T-cell (primary cell): Measurements from ENCODE around the gene IMPDH2. TPM values are rescaled to one million over a fixed set of nuclear protein-coding genes. Genes with fewer than 3 reads are reported as not detected.

Source experiments
- ATAC-seq, 4 experiments: fragments of 200-7000 bp in 3 of 4; fragments of 150-1000 bp in 1 of 4; cut with Tn5 transposase; replicated peaks in 1 of 4; 1 replicate in 3 of 4; 2 replicates in 1 of 4; pipeline ENCODE4 v1.10.0; 2021; ENCODE audit warnings: moderate library complexity in 3 of 4, mild to moderate bottlenecking in 2 of 4, moderate number of reproducible peaks in 1 of 4
- CTCF ChIA-PET, 2 donors: fragments of 300-600 bp; sonication (Branson Sonifier 250); formaldehyde crosslinking; loops; one replicate each; lab custom pipeline; 2022; ENCODE audit warnings: antibody characterized with exemption in 2 of 2; lab: Charles Lee
- POLR2A ChIA-PET, 2 donors: fragments of 300-600 bp; sonication (Branson Sonifier 250); formaldehyde crosslinking; loops; one replicate each; lab custom pipeline; 2022; ENCODE audit warnings: antibody characterized with exemption in 2 of 2; lab: Charles Lee
- DNase-seq, 35 experiments: peaks; one replicate each; pipeline versions ENCODE4 v3.0.0 to v3.0.0-alpha.2; 2013 to 2023
- H3K27ac ChIP-seq: one replicate; pipeline ENCODE4 v1.5.1; 2013; ENCODE audit warnings: low read length
- H3K27me3 ChIP-seq, 2 experiments: replicated peaks in 1 of 2; 1 replicate in 1 of 2; 2 replicates in 1 of 2; pipeline versions ENCODE4 v1.6.1 to v1.7.0; 2013; ENCODE audit warnings: low read length in 1 of 2, mixed read lengths in 1 of 2; ENCODE audit not compliant: control insufficient read depth in 2 of 2, insufficient read depth in 2 of 2; ENCODE audit errors: extremely low read depth in 1 of 2
- H3K36me3 ChIP-seq, 2 donors: 1 replicate in 1 of 2; 2 replicates in 1 of 2; pipeline versions ENCODE4 v1.6.1 to v1.7.0; 2013; ENCODE audit warnings: low read length in 1 of 2; ENCODE audit not compliant: control insufficient read depth in 2 of 2, insufficient read depth in 1 of 2; ENCODE audit errors: extremely low read depth in 1 of 2
- H3K4me1 ChIP-seq, 2 experiments: 1 replicate in 1 of 2; 2 replicates in 1 of 2; pipeline versions ENCODE4 v1.6.1 to v1.7.0; 2013; ENCODE audit warnings: low read length in 2 of 2, mixed read lengths in 1 of 2; ENCODE audit not compliant: insufficient read depth in 2 of 2, control insufficient read depth in 1 of 2; ENCODE audit errors: extremely low read depth in 1 of 2
- H3K4me3 ChIP-seq, 2 donors: 1 replicate in 1 of 2; 2 replicates in 1 of 2; pipeline versions ENCODE4 v1.5.1 to v1.7.0; 2013; ENCODE audit warnings: mild to moderate bottlenecking in 2 of 2, low read length in 1 of 2, moderate library complexity in 1 of 2; ENCODE audit not compliant: control insufficient read depth in 1 of 2; ENCODE audit errors: extremely low read depth in 1 of 2
- H3K9me3 ChIP-seq: 2 replicates; pipeline ENCODE4 v1.7.0; 2013
- H3K27ac Mint-ChIP-seq, 2 donors: one replicate each; pipeline ENCODE4 v1.8.0; 2020 to 2021; ENCODE audit warnings: mild to moderate bottlenecking in 2 of 2, mixed read lengths in 2 of 2
- H3K27me3 Mint-ChIP-seq, 2 donors: one replicate each; pipeline ENCODE4 v1.8.0; 2021 to 2022; ENCODE audit warnings: mixed read lengths in 2 of 2
- H3K36me3 Mint-ChIP-seq: one replicate; pipeline ENCODE4 v1.8.0; 2021; ENCODE audit warnings: mixed read lengths
- H3K4me1 Mint-ChIP-seq, 3 donors: one replicate each; pipeline ENCODE4 v1.8.0; 2020 to 2022; ENCODE audit warnings: mixed read lengths in 3 of 3, mild to moderate bottlenecking in 1 of 3
- H3K4me3 Mint-ChIP-seq, 3 donors: one replicate each; pipeline ENCODE4 v1.8.0; 2020 to 2022; ENCODE audit warnings: mild to moderate bottlenecking in 3 of 3, mixed read lengths in 3 of 3, moderate library complexity in 3 of 3
- H3K9me3 Mint-ChIP-seq, 3 donors: one replicate each; pipeline ENCODE4 v1.8.0; 2020 to 2022; ENCODE audit warnings: mixed read lengths in 3 of 3
- WGBS: methylation state at CpG from one replicate; pipeline ENCODE4 v1.1.5; 2013; ENCODE audit warnings: missing lambda C conversion rate; ENCODE audit not compliant: insufficient coverage; 5-methylcytosine and 5-hydroxymethylcytosine counted together
- total RNA-seq, 35 experiments: library from RNA in 6 of 35; stranded (reverse) in 6 of 35; fragments of 120-200 nt in 1 of 35; gene quantifications; one replicate each; pipeline versions ENCODE4 v1.2.1 to v1.2.4 and lab custom pipeline; 2013 to 2026

Gene IMPDH2
- total RNA-seq, 5 donors from 2014 or later (not counting 1 experiment from before 2014, with no cell fraction given), result 110 to 160 (median 149) TPM

DNA sequence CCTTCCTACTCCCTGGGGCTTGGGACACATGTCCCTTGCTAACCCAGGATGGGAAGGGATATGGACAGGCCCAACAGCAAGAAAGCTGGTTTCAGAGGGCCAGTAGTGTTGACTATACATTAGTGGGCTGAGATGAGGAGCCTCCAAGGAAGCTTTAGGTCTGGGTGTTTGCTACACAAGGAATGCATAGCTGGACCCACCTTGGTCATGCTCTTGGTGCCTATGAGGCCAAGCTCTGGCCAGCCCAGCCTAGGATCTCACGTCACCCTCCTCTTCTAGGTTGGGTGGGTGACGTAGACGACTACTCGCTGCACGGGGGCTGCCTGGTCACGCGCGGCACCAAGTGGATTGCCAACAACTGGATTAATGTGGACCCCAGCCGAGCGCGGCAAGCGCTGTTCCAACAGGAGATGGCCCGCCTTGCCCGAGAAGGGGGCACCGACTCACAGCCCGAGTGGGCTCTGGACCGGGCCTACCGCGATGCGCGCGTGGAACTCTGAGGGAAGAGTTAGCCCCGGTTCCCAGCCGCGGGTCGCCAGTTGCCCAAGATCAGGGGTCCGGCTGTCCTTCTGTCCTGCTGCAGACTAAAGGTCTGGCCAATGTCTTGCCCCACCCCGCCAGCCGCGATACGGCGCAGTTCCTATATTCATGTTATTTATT lies 22.7 kb downstream of the IMPDH2 start:
- H3K9me3 Mint-ChIP-seq, result no peaks in the 10 kb centered on the region

DNA sequence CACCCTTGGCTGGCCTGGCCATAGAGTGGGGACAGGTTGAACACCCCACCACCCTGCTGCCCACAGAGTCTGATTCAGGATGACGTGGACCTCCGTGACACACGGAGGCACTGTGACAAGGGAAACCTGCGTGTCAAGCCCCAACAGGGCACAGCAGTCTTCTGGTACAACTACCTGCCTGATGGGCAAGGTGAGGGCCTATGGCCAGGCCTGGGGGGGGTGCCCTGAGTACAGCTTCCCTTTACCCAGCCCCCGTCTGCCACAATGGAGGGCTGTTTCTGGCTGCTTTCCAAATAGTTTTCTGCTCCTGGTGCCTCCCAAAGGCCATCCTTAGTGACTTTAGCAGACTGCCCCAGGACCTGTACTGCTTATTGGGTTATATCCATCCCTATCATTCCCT lies 23.2 kb downstream of the IMPDH2 start:
- Mint-ChIP-seq H3K4me1 (peaks cover 22 to 35% (median 25%) of the 10 kb centered on the region in 3 donors), H3K36me3 (no peaks in the 10 kb centered on the region), H3K4me3 (peak overlapping the region; percentile 93 to 100 (median 99)), H3K27me3 (no peaks in the 10 kb centered on the region), H3K9me3 (no peaks in the 10 kb centered on the region), H3K27ac (peak overlapping the region; percentile 100)
- CTCF ChIA-PET, result interaction anchor here in 1 of 2 donors (2.1 to 3.2 kb wide), 4 partner anchors 15 to 152 kb away, joined by 9 to 64 read pairs (median 36); partner anchors contain the start of genes IMPDH2, NDUFAF3 and P4HTM
- WGBS, result 100% methylated on average over 3 of the region's 5 CpGs
- Histone ChIP-seq H3K27me3 (no peaks in the 10 kb centered on the region), H3K4me3 (no peak overlapping the region), H3K27ac (no peak overlapping the region), H3K9me3 (no peaks in the 10 kb centered on the region), H3K4me1 (peaks cover 0 to 24% of the 10 kb centered on the region in 2 experiments), H3K36me3 (no peaks in the 10 kb centered on the region)
- ATAC-seq (no peak), DNase-seq (no peak)
- POLR2A ChIA-PET, result no interaction called here

More for the DNA sequence above, 22.7 kb downstream of the IMPDH2 start:
- Mint-ChIP-seq H3K27me3 (no peaks in the 10 kb centered on the region), H3K27ac (peak overlapping the region; percentile 100), H3K4me1 (peaks cover 23 to 35% (median 29%) of the 10 kb centered on the region in 3 donors), H3K4me3 (peak overlapping the region; percentile 93 to 100 (median 99)), H3K36me3 (peaks cover 1% of the 10 kb centered on the region)
- Histone ChIP-seq H3K27ac (peak overlapping the region; percentile 95), H3K4me1 (peaks cover 0 to 24% of the 10 kb centered on the region in 2 experiments), H3K27me3 (no peaks in the 10 kb centered on the region), H3K36me3 (peaks cover 0 to 4% of the 10 kb centered on the region in 2 donors), H3K9me3 (no peaks in the 10 kb centered on the region), H3K4me3 (peak overlapping the region; percentile 72 to 96)
- WGBS, result 7% methylated on average over 32 of the region's 32 CpGs
- POLR2A ChIA-PET, result interaction anchor here (0.5 to 1.5 kb wide), 13 partner anchors 12 to 195 kb away, joined by 3 to 16 read pairs (median 5); partner anchors contain the start of genes DALRD3 (in 1 of the 2), NDUFAF3 (in 1 of the 2) and QRICH1 (in 1 of the 2)
- peak in 3 of 35 experiments; percentile 23 to 39 (median 26) for DNase-seq
- CTCF ChIA-PET, result interaction anchor here (0.6 to 3.2 kb wide), 17 partner anchors 11 to 464 kb away, joined by 3 to 64 read pairs (median 6); partner anchors contain the start of genes ARIH2 (in 1 of the 2), DAG1 (in 1 of the 2), DALRD3 (in 1 of the 2) and IMPDH2 (in 1 of the 2)
- no peak for ATAC-seq

DNA sequence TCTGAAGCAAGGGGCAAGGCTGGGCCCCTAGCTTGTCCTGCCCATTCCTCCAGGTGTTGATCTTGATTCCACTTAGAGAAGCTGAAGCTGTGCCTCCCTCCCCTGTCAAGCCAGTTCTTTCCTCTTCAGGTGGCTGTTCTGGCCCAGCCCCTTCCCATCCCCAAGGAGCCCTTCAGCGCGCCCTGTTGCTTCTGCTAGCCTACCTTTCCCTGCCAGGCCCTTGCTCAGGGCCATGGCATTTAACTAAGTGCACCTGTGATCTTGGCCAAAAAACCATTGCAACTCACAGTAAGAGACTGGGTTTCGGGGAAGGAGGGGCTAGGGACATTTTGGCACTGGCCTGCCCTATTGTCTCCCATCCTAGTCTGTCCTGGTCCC lies 23.9 kb downstream of the IMPDH2 start:
- no peak overlapping the region for H3K27ac ChIP-seq
- H3K36me3 Mint-ChIP-seq, result no peaks in the 10 kb centered on the region
- peaks cover 22 to 35% (median 25%) of the 10 kb centered on the region in 3 donors for H3K4me1 Mint-ChIP-seq
- peaks cover 0 to 24% of the 10 kb centered on the region in 2 experiments for H3K4me1 ChIP-seq
- ChIA-PET CTCF (interaction anchor here in 1 of 2 donors (1.3 kb wide), 1 partner anchor 17 kb away, joined by 3 read pairs; no protein-coding TSS in a partner anchor), POLR2A (interaction anchor here in 1 of 2 donors (0.5 kb wide), 1 partner anchor 16 kb away, joined by 4 read pairs; no protein-coding TSS in a partner anchor)
- peak overlapping the region in 1 of 2 donors; percentile 34 for H3K27ac Mint-ChIP-seq
- 86% methylated on average over 1 of the region's 3 CpGs for WGBS
- no peak overlapping the region for H3K4me3 Mint-ChIP-seq
- ATAC-seq (no peak), DNase-seq (no peak)
- no peaks in the 10 kb centered on the region for H3K36me3 ChIP-seq
- H3K4me3 ChIP-seq, result no peak overlapping the region
- no peaks in the 10 kb centered on the region for H3K9me3 ChIP-seq
- H3K27me3 ChIP-seq, result no peaks in the 10 kb centered on the region
- no peaks in the 10 kb centered on the region for H3K9me3 Mint-ChIP-seq
- H3K27me3 Mint-ChIP-seq, result no peaks in the 10 kb centered on the region

DNA sequence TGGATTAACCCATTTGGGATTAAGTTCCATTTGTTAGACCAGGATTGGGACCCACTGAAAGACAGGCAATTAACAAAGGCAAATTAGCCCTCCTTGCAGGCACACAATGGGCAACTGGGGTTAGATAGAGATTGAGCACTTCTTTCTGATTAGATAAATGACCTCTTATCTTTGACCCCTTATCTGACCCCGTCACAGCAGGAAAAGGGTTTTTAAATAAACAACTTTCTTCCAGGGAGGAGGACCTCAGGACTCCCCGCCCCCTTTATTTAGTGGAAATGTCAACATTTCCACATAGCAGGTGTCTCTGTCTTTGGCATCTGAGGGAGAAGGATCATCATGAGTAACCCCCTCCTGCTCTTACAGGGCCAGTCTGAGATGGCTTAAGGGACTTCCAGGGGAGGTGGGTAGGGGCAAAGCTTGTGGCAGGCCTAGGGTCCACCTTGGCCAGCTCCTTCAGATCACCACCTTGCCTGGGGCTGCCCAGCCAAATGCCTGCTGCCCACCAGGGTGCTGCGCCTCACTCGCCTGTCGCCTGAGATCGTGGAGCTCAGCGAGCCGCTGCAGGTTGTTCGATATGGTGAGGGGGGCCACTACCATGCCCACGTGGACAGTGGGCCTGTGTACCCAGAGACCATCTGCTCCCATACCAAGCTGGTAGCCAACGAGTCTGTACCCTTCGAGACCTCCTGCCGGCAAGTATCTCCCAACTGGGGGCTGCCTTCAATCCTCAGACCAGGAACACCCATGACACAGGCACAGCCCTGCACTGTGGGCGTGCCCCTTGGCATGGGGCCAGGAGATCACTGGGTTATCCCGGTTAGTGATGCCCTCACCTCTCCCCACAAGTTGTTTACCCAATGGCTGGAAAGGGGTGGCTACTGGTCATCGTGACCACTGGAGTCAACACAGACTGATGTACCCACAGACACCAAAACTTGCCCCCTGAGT lies 24.6 kb downstream of the IMPDH2 start:
- H3K27me3 ChIP-seq, result no peaks in the 10 kb centered on the region
- H3K4me3 ChIP-seq, result no peak overlapping the region
- no peaks in the 10 kb centered on the region for H3K9me3 Mint-ChIP-seq
- ChIA-PET CTCF (interaction anchor here in 1 of 2 donors (1.3 kb wide), 1 partner anchor 17 kb away, joined by 3 read pairs; no protein-coding TSS in a partner anchor), POLR2A (interaction anchor here in 1 of 2 donors (0.5 kb wide), 1 partner anchor 16 kb away, joined by 4 read pairs; no protein-coding TSS in a partner anchor)
- no peak overlapping the region for H3K27ac ChIP-seq
- no peaks in the 10 kb centered on the region for H3K36me3 ChIP-seq
- ATAC-seq (no peak), DNase-seq (no peak)
- no peak overlapping the region for H3K4me3 Mint-ChIP-seq
- 97% methylated on average over 13 of the region's 16 CpGs for WGBS
- peaks cover 0 to 24% of the 10 kb centered on the region in 2 experiments for H3K4me1 ChIP-seq
- no peaks in the 10 kb centered on the region for H3K9me3 ChIP-seq
- peaks cover 22 to 34% (median 25%) of the 10 kb centered on the region in 3 donors for H3K4me1 Mint-ChIP-seq
- no peak overlapping the region for H3K27ac Mint-ChIP-seq
- no peaks in the 10 kb centered on the region for H3K27me3 Mint-ChIP-seq
- no peaks in the 10 kb centered on the region for H3K36me3 Mint-ChIP-seq

DNA sequence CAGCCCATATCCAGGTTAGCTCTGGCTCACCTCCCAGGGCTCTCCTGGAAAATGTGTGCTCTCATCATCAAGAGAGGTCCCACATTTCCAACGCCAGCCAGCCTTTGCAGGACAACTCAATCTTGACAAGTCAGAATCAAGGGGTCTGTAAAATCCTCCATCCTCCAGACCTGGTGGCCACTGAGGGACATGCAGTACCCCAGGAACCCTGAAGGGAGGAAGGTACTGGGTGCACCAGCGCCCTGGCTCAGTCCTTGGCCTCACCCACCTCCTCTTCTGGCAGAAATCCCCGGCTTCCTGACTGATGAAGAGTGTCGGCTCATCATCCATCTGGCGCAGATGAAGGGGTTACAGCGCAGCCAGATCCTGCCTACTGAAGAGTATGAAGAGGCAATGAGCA lies 28.0 kb downstream of the IMPDH2 start:
- 100% methylated on average over 2 of the region's 6 CpGs for whole genome bisulfite sequencing

More for the DNA sequence above, 28.0 kb downstream of the IMPDH2 start:
- peaks cover 0 to 3% of the 10 kb centered on the region in 2 experiments for H3K4me1 ChIP-seq
- Mint-ChIP-seq H3K27me3 (no peaks in the 10 kb centered on the region), H3K36me3 (no peaks in the 10 kb centered on the region), H3K9me3 (no peaks in the 10 kb centered on the region), H3K4me1 (peaks cover 0 to under 1% (median under 1%) of the 10 kb centered on the region in 3 donors), H3K27ac (peak overlapping the region in 1 of 2 donors; percentile 71), H3K4me3 (no peak overlapping the region)
- H3K9me3 ChIP-seq, result no peaks in the 10 kb centered on the region
- H3K27ac ChIP-seq, result no peak overlapping the region
- no peak overlapping the region for H3K4me3 ChIP-seq
- peaks cover 0 to 7% of the 10 kb centered on the region in 2 donors for H3K36me3 ChIP-seq
- DNase-seq (no peak), ATAC-seq (no peak)
- ChIA-PET POLR2A (no interaction called here), CTCF (no interaction called here)
- H3K27me3 ChIP-seq, result no peaks in the 10 kb centered on the region
